D721Med (cell line): ENCODE measurements around the gene SEBOX.

Experiments
- DNase-seq: peaks from one replicate; pipeline ENCODE4 v3.0.0; 2011; ENCODE audit warnings: low spot score; ENCODE audit not compliant: insufficient read length
- FAIRE-seq: peaks from 2 replicates; lab custom pipeline; 2011; peaks lifted over from hg19 to GRCh38; lab: Jason Lieb, UNC
- TF ChIP-seq, protein P1 (sequence below): IDR thresholded peaks from 2 replicates; pipeline ENCODE4 v1.5.1; 2012; ENCODE audit warnings: mild to moderate bottlenecking, control low read depth; ENCODE audit not compliant: insufficient read depth; ENCODE audit errors: missing control alignments

The SEBOX gene

DNA sequence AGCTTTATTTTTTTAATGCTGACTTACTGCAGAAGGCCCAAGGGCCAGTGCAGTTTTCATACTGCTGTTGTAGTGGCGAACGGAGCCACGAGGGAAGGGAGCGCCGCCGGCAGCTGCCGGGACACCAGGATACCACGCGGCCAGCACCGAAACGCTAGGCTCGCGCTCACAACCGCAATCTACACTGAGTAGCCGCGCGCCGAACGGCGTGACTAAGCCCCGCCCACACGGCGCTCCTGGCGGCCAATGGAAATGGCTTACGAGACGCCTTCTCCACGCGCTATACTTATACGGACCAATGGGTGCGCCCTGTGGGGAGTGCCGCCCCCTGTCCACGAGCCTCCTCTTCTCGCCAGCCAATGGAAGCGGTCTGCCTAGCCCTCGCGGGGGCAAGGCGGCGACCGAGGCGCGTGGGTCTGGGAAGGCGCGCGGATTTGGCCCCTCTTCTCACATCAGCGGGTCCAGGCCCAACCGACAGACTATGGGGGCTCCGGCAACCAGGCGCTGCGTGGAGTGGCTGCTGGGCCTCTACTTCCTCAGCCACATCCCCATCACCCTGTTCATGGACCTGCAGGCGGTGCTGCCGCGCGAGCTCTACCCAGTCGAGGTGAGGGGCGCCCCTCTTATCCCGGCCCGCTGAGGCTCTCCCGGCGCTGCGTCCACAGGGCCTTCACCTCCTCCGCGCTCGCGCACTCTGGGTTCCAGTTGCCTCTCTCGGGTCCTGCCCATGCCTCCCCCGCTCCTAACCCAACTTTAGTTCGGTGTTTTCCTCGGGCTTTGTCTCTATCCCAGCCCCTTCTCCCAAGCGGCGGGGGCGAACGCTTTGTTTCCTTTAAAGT is 46.0 kb downstream of the SEBOX start, which contains the start of gene TMEM97:
TMEM97 (plus strand) TSS at position 442 of the 839 bp plus-strand sequence; CDS start at position 482, 40 bp downstream.
- FAIRE-seq: no peak
- TF ChIP-seq, protein P1, sequence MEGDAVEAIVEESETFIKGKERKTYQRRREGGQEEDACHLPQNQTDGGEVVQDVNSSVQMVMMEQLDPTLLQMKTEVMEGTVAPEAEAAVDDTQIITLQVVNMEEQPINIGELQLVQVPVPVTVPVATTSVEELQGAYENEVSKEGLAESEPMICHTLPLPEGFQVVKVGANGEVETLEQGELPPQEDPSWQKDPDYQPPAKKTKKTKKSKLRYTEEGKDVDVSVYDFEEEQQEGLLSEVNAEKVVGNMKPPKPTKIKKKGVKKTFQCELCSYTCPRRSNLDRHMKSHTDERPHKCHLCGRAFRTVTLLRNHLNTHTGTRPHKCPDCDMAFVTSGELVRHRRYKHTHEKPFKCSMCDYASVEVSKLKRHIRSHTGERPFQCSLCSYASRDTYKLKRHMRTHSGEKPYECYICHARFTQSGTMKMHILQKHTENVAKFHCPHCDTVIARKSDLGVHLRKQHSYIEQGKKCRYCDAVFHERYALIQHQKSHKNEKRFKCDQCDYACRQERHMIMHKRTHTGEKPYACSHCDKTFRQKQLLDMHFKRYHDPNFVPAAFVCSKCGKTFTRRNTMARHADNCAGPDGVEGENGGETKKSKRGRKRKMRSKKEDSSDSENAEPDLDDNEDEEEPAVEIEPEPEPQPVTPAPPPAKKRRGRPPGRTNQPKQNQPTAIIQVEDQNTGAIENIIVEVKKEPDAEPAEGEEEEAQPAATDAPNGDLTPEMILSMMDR: no peak
- peak; percentile 85 for DNase-seq

DNA sequence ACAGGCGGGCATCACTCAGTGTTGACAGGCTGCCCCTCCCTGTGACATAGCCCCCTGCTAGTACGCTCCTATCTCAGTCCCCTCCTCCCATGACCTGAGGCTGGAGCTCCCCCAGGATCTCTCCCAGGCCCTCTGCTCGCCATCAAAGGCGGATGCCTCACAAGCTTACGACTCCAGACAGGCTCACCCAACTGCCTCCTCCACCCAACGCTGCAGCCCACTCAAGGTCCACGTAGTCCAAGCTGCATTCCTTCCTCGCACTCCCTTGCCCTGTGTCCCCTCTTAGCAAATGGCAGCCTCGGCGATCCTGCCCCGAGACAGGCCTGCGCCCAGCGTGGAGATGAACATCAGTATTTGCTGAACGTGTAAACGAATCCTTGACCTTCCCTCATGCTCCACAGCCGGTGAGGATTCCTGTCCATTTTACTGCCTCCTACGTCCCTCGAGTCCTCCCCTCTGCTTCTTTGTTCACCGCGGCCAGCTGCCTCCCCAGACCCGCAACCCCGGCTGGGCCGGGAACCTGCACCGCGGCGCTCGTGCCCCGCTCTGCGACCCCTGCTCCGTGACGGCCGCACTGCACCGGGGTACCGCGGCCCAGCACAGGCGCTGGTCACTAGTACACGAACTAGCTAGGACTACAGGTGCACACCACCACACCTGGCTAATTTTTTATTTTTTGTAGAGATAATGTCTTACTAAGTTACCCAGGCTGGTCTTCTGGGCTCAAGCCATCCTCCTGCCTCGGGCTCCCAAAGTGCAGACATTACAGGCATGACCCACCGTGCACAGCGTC is 46.8 kb downstream of the SEBOX start:
- DNase-seq (no peak), FAIRE-seq (no peak)
- TF ChIP-seq, protein P1: no peak

GRCh38 chr17:28317099-28317965 is 47.7 kb downstream of the SEBOX start:
- TF ChIP-seq, protein P1: no peak
- no peak for DNase-seq
- no peak for FAIRE-seq

GRCh38 chr17:28315846-28316705 is 48.9 kb downstream of the SEBOX start:
- no peak for FAIRE-seq
- TF ChIP-seq, protein P1: no peak
- no peak for DNase-seq

GRCh38 chr17:28313841-28314240 is 51.2 kb downstream of the SEBOX start:
- TF ChIP-seq, protein P1: no peak
- FAIRE-seq: no peak
- no peak for DNase-seq
